ENCODE results near the gene EML4.
"Not testable (repeated sequence)": the region's sequence is repeated elsewhere in the genome, so short reads cannot be mapped to it uniquely, and the experiment has no call there.

Gene EML4

DNA sequence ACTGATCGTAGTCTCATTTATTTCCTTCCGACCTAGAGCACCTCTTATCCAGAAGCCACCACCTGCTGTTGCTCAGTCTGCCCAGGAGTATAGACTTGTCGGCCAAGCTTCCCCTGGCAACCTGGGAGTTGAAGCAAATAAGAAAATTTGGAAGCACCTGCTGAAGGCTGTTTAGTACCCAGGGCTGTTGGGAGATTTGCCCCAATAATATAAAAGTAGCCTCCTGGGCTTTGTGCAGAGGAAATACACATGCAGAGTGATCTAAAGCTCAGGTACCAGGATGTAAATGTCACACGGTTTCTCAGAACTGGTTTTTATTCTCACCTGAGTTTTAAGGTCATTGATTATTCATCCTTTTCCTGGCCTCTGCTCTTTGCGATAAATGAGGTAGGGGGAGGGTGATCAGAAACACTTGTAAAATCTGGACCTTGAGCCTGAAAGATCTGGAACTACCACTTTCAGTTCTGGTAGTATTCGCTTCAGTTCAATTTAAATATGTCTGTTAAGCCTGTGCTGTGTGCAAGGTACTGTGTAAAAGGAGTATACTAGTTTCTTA is 192.7 kb downstream of the EML4 start:
- DNase-seq: no peak

DNA sequence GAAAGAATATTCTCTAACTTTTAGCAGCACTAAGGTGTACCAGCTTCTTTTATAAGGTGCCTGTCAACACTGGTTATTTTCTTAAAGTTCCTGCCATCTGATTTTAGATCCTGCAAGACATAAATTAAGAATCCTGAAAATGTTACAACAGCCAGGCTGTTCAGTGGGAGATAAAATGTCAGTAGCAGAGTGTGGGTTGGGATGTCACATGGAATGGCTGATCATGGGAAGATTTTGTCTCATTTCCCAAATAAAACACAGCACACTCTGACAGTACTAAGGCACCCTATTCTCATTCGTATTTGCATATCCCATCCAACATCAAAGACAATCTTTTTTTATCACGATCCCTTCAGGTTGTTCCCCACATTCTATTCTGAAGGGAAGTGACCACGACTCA is 194.3 kb downstream of the EML4 start:
- DNase-seq: no peak

DNA sequence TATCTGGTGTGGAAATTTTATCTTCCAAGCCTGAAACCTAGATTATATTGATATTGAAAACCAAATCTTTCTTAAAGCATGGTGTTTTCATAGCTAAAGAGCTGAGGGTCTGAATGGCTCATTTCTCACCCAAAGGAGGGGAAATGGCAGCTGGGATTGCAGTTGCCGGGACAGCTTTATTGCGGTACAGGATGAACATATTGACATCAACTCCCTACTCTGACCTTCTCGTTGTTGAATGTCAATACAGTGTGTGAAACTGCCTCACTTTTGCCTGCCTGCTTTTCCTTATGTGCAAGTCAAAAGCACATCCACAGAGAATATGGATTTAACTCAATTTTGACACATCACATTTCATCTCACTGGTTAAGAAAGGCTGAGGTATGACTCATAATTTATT is 195.5 kb downstream of the EML4 start:
- DNase-seq: no peak

DNA sequence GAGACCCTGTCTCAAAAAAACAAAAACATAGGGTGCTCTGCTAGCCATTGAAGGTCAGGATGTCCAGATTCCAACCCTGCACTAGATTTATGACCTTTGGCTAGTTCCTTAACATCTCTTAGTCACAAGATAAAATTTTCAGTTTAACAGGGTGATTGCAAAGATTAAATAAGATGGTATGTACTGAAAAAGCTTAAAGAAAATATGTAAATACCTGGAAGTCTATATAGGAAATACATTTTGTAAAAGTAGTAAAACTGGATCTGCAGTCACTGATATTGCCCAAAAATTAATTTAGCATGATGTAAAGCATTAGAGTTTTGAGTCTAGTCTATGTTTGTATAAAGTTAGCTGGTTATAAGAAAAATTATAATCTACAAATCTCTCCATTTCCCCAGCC is 197.3 kb downstream of the EML4 start:
- no peak for DNase-seq

GRCh38 chr2:42367835-42368234 is 198.7 kb downstream of the EML4 start:
- no peak for DNase-seq

DNA sequence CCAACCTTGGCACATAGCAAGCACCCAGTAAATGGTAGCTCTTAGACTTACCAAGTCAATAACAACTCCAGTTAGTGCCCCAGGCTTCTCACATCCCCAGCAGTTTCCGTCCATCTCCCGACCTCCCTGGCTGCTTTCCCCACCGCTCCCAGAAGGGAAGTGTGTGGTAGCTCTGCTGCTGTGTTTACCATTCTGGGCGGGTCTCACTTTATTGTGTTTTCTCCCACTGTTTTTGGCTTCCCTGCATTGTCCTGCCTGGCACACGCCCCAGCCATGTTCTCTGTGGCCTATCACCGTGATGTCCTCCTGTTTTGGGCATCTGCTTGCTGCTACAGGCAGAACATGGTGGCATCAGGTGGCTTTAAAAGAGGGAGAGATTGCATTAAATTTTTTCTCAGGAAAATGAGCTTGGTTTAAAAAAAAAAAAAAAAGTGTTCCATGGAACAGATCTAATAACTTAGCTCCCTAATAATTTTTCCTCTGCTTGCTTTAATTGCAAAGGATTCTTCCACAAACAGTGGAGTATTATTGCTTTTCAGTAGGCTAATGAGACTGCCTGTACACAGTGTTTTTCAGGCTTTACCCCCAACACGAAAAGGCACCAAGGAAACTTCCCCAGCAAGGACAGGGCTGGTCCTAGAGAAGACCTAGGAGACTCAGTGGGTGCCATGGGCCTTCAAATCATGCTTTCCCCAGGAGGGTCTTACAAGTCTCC is 199.8 kb downstream of the EML4 start:
- DNase-seq: no peak

GRCh38 chr2:42369532-42370229 is 200.5 kb downstream of the EML4 start:
- DNase-seq: no peak

GRCh38 chr2:42371611-42372473 is 202.7 kb downstream of the EML4 start:
- DNase-seq: no peak

GRCh38 chr2:42372474-42373200 is 203.5 kb downstream of the EML4 start:
- no peak for DNase-seq

- no peak for DNase-seq
Observed at GRCh38 chr2:42376758-42377157, 207.6 kb downstream of the EML4 start.

DNA sequence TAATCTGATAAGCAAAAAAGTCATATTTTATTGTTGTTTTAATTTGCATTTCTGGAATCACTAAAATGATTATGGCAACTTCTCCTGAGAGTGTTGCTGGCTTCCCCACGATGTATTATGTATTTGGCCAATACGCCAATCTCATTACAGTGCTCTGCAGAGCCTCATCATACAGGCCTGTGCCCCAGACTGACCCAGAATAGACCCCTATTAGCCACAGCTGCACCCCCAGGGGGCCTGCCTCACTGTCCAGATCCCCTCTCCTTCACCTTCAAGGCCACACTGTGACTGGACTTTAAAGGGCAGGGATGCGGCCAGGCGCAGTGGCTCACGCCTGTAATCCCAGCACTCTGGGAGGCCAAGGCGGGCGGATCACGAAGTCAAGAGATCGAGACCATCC is 209.3 kb downstream of the EML4 start:
- no peak for DNase-seq

DNA sequence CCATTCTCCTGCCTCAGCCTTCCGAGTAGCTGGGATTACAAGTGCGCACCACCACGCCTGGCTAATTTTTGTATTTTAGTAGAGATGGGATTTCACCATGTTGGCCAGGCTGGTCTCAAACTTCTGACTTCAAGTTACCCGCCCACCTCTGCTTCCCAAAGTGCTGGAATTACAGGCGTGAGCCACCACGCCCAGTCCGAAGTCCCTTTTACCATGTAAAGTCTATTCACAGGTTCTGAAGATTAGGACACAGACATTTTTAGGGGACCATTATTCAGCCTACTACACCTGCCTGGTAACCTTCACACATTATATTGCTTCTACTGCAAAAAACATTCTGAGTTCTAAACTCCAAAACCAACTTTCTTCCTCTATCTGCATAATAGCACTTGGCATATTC is 210.9 kb downstream of the EML4 start:
- not testable (repeated sequence) for DNase-seq

DNA sequence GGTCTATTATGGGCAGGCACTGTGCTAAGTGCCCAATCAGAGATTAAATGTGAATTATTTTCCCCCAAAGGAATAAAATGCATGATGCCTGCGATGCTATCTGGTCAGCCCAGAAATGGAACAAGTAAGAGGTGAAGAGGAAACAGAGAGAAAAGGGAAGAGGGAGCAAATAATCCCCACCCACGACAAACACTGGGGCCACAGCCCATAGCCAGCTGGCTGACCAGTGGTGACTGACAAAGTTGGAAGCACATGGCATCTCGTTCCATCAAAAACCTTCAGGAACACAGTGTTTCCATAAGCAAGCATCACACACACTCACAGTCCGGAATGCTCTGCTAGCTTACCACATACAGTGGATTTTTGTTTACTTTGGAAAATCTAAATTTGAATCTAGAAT is 213.0 kb downstream of the EML4 start:
- DNase-seq: no peak

All from CD4-positive, alpha-beta T cell treated with Interferon alpha-2 for 1 hour (primary cell).